ENCODE measurements around the gene TEX22.

Gene TEX22

DNA sequence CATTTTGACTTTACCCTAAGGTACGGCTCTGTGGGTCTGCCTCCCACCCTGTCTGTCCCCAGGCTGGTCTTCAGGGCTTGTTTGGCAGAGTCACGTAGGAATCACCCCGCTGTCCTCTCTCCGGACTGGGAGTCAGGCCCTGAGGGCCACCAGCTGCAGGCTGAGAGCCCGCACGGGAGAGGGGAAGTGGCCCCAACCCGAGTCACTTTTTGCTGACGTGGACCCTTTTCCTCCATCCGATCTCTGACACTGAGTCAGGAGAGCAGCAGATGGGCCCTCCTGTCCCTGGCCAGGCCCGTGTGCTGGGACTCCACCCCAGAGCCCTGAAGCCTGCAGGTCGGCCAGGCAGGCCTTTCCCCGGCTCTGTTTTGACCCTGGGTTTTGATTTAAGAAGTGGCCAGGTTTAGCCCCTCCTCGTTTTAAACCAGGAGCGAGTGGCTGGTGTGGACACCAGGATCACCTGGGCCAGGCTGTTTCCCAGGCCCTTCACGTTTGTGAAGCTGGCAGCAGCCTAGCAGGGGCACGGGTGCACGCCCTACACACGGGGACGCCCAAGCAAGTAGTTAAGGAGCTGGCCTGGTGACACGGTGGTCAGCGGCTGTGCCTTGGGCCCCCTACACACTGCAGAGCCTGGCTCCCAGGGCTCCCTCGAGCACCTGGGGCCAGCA, 12.5 kb upstream of the TEX22 start:
- DNase-seq = no peak

GRCh38 chr14:105386581-105387529, 11.5 kb upstream of the TEX22 start:
- no peak for DNase-seq

GRCh38 chr14:105387530-105387922, 10.8 kb upstream of the TEX22 start:
- DNase-seq = no peak

DNA sequence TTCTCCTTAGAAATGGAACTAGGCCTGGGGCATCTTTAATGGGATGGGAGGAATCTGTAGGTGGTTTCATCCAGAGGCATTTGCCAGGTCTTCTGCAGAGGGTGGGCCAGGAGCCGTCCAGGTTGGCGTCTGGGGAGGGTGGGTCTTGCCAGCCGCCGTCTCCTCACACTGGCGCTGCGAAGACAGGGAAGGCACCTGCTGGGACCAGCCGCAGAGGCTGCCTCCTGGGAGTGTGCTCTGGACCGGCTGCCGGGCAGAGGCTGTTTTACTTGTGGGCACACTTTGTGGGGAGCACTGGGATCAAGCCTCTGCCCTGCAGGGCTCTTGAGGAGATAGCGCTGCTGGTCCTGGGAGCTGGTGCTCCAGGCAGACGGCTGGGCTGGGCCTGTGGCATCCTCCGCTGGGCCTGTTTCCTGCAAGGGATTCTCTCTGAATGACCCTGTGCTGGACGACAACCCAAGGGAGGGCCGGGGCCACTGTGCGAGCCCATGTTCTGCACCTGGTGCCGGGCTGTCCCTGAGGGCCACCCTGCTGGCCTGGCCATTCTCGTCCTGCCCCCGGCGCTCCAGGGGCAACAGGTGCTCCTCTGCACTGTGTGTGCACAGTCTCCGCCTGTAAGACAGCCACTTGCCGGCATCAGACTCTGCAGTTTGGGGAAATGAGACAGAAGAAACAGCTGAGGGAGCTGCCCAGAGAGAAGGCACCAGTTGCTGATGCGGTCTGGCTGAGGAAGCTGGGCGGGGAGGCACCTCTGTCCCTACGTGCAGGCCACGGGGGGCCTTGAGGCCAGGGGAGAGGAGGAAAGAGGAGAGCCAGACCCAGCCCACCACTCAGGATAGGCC, 10.0 kb upstream of the TEX22 start:
- no peak for DNase-seq

DNA sequence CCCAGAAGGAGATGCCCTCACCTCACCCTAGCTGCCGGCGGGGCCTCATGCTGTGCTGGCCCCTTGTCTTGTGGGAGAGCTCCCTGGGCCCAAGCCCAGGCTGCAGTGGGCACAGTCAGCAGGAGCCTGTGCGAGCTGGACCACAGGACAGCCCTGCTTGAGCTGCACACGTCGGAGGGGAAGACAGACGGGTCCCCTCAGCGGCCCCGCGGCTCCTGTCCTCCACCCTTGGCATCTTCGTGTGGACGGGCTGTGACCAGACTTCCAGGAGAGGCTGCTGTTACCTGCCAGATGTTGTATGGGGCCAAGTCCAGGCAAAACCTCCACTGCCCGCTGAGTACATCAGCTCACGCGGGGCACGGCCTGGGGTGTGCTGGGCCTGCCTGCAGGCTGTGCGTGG, 9.4 kb upstream of the TEX22 start:
- DNase-seq = no peak

DNA sequence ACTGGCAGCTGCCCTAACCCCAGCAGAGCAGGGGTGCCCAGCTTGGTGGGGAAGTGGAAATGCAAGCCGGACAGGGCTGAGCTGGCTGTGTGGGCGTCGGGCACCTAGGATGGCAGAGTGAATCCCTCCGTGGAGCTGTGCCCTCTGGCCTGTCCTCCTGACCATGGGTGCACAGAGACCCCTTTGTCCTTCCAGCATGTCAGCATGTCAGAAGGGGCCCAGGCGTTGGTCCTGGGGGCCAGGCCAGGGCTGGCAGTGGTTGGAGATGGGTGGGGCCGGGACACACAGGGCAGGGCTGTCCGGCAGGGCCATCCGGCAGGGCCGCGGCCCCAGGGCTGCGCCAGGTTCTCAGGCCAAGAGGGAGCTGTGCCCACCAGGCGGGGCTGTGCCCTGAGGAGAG, 8.8 kb upstream of the TEX22 start:
- DNase-seq = no peak

GRCh38 chr14:105389976-105390848, 8.1 kb upstream of the TEX22 start:
- no peak for DNase-seq

- peak; percentile 19 for DNase-seq
These were observed 7.4 kb upstream of the TEX22 start for GRCh38 chr14:105390849-105391500.

DNA sequence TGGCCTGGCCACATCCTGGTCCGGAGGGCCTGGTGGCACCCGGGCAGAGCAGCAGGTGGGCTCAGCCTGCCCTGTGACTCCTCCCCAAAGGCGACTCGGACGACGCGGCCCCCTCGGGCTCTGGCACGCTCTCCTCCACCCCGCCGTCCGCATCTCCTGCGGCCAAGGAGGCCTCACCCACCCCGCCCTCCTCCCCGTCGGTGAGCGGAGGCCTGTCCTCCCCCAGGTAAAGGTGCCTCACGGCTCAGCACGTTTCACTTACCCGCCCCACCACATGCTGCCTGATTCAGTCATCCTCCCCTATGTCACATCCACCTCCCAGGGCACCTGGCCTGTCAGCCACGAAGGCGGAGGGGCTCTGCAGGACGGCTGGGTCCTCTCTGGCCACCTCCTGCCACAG, 6.8 kb upstream of the TEX22 start:
- no peak for DNase-seq

GRCh38 chr14:105392131-105393090, 5.9 kb upstream of the TEX22 start:
- DNase-seq = no peak

DNA sequence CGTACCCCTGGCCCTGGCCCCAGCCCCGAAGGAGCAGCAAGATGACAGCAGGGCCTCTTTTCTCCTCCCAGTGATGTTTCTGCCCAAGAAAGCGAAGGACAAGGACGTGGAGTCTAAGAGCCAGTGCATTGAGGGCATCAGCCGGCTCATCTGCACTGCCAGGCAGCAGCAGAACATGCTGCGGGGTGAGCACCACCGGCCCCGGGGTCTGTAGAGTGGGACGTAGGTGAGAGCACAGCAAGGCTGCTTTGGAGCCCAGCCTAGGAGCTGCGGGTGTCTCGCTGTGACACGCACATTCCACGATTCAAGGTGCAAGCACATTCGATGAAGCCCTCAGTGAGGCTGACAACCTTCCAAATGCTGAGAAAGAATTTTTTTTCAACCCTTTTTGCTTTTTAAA, 5.2 kb upstream of the TEX22 start:
- no peak for DNase-seq

GRCh38 chr14:105394714-105395537, 3.4 kb upstream of the TEX22 start:
- DNase-seq = no peak

- no peak for DNase-seq
These were observed 2.8 kb upstream of the TEX22 start for GRCh38 chr14:105395538-105395854.

DNA sequence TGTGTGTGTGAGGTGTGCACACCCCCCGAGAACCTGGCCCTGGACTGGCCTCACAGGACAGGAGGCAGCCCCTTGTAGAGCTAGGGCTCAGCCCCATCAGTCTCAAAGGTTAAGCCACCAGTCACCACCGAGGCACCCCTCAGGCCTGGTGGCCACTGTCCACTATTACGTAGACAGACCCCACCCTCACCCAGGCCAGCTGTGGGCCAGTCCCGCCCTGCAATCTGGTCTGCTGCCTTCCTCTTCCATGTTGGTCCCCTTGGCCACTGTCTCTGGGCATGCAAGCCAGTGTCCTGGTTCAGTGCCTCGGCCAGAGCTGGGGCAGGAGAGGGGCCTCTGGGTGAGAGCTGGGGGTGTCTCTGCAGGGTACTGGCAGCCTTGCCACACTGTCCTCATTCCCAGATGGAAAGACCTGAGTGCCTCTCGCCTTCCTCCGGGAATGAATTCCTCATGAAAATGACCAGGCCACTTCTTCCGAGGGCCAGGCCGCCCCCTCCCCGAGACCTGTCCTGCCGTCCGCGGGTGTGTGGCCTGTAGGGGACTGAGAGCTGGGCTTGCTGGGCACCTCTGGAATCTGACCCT, 897 bp upstream of the TEX22 start:
- no peak for DNase-seq

DNA sequence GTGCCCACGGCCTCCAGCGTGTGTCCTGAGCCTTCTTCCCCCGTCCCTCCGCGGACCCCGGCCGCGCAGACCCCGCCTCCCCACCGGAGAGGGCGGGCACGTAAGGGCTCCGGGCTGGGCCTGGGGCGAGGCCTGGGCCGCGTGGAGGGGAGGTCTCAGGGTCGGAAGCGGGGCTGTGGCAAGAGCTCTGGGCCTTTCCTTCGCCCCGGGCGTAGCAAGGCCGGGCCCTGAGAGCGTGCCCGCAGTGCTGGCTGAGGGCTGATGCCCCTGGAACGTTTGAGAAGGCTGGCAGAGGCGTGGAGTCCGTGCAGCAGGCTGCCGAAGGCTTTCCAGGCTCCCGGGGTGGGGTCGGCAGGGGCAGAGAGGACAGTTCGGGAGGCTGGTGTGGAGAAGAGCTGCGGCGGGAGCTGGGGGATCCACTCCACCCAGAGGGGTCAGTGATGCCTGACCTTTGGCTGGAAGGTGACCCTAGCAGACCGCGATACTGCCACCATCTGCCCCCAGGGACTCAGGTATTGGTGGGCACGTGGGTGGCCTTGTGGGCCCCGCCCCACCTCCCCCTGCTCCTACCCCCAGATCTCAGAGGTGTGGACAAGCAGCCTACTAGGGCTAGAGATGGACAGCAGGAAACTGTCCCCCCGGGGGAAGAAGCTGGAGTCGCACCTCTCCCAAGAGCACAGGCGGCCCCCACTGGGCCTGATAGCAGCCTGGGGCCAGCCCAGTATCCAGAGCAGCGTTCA, 558 bp downstream of the TEX22 start:
- peak; percentile 87 for DNase-seq

DNA sequence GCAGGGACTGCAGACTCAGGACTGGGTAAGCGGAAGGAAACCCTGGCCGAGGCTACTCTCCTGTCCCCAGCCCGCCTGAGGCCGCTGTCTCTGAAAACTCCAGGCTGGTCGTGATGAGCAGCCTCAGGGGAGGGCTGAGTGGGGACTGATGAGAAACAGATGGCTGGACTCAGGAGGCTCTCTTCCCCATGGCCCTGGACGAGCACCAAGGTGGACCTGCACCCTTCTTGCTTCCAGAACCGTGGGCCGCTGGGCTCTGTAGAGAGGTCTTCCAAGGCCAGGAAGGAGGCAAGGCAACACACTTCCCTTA, 1.1 kb downstream of the TEX22 start:
- no peak for DNase-seq

DNA sequence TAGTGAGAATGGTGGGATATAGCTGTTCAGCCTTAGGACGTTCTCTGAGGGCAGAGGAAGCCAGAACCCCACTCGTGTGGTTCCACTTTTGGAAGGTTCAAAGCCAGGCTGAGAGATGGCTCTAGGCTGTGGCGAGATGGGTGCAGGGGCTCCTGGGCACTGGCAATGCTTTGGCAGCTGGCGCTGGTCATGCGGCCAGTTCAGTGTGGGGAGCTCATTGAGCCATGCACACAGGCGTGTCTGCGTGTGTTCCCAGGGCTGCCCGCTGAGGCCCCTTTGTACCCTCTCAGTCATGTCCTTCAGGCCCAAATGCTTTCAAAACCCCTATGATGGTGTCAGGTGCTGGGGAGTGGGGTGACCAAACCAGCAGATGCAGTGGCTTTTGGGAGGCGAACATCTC, 1.7 kb downstream of the TEX22 start:
- no peak for DNase-seq

GRCh38 chr14:105401699-105402098, 3.4 kb downstream of the TEX22 start:
- no peak for DNase-seq

DNA sequence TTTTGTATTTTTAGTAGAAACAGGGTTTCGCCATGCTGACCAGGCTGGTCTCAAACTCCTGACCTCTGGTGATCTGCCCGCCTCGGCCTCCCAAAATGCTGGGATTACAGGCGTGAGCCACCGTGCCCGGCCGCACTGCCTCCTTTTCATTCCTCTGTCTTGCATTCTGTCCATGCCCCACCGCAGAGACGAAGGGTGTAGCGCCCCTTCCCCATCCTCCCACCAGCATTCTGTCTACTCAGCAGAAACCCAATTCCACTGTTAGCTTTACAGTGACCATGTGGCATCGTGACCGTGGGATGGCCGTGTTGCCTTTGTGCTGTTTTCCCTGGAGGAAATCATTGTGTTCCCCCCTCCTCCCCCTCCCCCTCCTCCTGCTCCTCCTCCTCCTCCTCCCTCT, 10.3 kb downstream of the TEX22 start:
- no peak for DNase-seq
